CD4-positive, alpha-beta T cell treated with Interleukin-4 for 4 hours (primary cell): ENCODE data around the gene RAMP3.

Source experiments
- DNase-seq: peaks from one replicate; pipeline ENCODE4 v3.0.0-alpha.2; 2020

Gene RAMP3

GRCh38 chr7:45180084-45180986 is 22.7 kb downstream of the RAMP3 start:
- DNase-seq = no peak

DNA sequence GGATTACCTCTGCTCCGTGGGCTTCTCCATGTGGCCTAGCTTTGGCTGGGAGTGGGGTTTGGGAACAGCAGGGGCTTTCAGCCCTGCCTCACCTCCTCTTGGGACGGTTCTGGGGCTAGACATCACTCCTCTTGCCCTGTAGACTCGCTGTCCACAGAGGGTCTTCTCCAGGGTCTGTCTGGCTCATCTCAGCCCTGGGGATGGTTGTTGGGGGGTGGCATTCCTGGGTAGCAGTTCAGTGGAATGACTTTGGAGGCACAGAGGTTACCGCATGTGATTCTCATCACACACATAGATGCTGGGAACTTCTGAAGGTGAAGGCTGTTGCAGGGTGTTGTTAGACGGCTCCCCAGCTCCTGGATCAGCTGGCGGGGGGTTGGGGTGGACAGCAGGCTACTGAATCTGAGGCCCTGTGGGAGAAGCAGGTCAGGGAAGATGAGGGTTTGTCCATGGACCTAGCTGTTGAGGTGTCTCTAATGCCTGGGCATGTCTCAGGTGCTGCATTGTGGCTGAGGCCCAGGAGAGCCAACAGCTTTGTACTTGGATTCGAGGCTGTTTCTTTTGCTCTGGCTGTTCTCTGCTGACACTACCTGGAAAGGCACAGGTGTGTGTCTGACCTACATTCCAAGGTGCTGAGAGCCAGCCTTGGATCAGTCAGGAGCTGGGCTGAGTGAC is 23.8 kb downstream of the RAMP3 start:
- no peak for DNase-seq

- DNase-seq = no peak
Observed at GRCh38 chr7:45181991-45182855, 24.6 kb downstream of the RAMP3 start.

GRCh38 chr7:45182856-45183710 is 25.5 kb downstream of the RAMP3 start:
- no peak for DNase-seq

- DNase-seq = no peak
Observed at GRCh38 chr7:45183711-45184210, 26.2 kb downstream of the RAMP3 start.

GRCh38 chr7:45184326-45185027 is 26.9 kb downstream of the RAMP3 start:
- DNase-seq = no peak

DNA sequence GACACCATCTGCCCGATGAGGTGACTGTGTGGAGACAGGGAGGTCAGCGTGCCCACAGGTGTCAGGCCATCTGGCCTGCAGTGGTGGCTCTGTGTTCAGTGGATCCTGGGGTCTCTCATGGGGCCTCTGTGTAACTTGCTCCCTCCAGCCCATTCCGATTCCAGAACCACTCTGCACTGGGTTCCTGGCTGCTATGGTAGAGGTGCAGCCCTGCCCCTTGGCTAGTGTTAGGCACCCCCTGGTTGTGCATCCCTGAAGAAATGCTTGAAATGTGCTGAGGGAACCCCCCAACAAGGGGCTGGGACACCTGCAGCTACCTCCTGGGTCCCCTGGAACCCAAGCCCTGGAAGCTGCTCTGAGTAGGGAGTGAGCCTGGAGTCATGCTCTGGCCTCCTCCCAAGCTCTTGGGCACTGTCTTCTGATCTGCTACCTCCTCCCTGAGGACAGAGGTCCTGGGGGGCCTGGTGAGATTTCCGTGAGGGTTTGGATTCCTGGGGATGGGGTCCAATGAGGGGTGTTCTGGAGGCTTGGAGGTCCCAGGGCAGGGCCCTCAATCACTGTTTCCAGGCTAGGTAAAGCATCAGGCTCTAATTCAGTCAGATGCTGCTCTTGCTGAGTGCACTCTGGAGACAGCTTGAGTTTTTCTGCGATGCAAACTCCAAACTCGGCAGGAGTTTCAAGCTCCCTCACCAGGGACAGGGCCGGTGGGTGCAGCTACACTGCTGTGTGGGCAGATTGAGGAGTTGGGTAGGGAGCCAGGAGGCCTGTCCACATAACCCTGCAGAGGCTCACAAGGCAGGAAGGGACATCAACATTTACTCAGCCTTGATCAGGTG is 27.7 kb downstream of the RAMP3 start:
- no peak for DNase-seq

DNA sequence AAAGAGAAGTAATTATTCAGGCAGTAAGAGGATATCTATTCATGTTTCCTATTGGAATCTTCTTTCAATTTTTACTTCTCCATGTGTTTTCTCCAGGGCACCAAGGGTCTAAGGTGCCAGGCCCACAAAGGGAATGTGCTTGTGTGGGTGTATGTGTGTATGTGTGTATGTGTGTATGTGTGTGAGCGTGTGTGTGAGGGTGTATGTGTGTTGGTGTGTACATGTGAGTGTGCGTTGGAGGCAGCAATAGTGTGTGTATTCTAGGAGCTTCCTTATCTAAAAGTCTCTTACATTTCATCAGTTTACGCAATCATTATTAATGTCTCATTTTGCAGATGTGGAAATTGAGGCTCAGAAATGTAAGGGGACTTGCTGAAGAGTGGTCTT is 28.3 kb downstream of the RAMP3 start:
- DNase-seq = no peak

GRCh38 chr7:45186261-45186813 is 28.7 kb downstream of the RAMP3 start:
- no peak for DNase-seq

- DNase-seq = no peak
Observed at GRCh38 chr7:45187089-45187945, 29.7 kb downstream of the RAMP3 start.

- no peak for DNase-seq
Observed at GRCh38 chr7:45187946-45188411, 30.4 kb downstream of the RAMP3 start.

DNA sequence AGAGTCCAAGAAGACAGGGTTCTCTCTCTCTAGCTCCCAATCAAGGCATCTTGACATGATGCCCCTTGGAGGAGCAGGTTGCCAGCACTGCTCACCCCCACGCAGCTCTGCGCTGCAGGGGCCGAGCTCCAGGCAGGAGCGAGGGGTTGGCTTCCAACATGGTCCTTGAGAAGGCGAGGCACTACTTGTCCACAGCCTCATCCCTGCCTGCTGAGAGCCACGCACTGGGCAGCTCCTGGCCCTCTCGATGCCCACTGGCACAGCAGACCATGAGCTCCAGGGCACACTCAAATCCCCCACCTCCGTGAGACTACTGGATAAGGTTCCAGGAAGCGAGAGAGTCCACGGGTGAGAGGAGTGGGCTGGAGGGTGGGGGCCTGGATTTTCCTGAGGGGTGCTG is 31.1 kb downstream of the RAMP3 start:
- DNase-seq = no peak

DNA sequence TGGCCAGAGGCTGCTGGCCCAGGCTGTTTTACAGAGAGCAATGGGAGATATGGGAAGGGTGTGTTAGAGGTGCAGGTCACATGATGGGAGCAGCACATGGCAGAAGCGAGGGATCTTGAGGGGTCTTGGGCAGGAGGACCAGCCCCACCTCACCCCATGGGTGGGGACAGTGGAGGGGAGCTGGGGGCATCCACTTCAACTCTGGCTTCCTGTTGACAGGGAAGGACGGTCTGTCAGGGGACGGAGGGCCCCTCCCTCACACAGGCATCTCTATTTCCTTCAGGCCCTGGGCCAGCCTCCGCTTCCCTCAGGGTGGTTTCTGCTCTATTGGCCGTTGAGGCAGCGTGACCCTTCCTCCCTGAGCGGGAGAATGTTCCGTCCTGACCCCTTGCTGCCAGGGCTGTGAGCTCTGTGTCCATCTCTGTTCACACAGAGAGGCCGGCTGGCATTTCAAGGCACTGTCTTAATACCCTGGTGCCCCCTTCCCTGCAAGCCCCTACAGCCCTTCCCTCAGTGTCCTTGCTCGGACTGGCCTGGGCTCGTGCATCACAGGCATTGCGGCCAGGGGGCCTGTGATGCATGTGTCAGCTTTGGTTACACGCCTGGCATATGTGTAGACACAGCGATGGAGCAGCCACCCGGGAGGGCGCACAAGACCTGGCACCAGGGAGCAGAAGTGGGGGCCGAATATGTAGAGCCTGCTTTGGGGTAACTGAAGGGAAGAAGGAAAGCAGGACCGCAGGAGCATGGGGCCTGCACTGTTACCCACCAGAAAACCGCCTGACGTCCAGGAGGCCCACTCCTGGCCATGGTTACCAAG is 31.8 kb downstream of the RAMP3 start:
- no peak for DNase-seq

DNA sequence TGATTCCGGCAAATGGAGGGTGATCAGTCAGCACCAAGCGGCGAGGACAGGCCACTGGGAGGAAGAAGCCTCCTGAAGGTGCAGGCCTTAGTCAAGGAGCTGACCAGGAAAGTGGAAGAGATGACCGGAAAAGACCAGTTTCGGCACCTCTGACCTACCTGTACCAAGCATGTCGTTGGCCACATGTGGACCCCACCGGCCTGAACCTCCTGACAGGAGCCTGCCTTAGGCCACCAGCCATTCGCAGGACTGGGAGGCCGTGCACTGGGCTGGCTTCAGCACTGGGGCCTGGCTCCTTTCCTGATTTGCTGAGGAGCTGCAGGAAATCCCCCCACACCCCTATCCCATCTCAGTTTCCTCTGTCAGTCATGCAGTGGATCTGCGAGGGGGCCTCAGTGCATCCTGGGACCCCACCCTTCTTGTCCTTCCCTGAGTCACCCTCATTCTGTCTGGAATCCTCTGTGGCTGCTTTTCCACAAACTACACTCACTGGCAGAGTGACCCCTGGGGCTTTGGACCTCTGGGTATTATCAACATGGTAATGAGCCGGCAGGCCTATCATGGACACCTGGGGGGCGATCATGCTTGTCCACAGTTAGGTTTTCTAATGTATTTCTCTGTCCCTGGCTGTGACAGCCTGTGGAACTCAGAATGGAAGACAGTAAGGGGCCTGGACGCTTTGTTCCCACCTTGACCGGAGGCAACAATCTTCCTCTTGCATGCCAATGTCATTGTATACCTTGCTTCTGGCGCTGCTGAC is 33.0 kb downstream of the RAMP3 start:
- DNase-seq = no peak

DNA sequence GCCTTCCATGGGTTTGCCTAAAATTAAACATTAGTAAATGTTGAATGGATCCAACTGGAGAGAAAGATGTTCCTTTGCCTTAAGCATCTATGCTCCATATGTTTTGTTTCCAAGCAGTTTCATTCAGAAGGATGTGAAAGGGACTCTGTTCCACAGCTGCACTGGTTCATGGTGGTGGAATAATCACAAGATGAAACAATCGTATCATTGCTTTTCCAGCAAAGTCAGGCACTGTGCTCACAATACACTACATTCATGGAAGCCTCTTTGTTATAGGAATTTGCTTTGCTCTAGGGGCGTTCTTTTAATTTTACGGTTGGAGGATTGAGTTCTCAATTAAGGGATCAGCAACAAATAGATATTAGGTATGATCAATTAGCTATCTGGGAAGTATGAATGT is 33.8 kb downstream of the RAMP3 start:
- DNase-seq = no peak

DNA sequence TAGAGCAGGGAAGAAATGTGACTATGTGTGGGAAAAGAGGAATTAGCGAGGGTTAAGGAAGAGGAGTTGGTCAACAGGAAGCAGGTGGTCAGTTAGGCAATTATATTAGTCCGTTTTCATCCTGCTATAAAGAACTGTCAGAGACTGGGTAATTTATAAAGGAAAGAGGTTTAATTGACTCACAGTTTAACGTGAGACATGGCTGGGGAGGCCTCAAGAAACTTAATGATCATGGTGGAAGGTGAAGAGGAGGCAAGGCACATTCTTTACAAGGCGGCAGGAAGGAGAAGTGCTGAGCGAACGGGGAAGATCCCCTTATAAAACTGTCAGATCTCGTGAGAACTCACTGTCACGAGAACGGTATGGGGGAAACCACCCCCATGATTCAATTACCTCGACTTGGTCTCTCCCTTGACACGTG is 35.0 kb downstream of the RAMP3 start:
- DNase-seq = no peak

DNA sequence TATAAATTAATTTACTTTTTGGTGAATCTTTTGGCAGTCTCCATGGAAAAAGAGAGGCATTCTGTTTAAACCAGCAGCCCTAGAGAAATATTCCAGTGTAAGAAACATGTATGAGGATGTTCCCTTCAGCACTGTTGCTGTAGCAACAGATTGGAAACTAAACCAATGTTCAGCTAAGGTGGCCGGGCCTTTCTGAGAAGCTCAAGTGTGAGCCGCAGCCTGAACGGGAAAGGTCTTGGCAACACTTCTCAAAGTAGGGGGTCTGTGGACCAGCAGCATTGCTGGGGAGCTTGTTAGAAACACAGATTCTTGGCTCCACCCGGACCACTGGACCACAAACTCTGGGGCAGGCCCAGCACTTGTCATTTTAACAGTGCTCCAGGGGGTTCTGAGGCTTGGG is 36.2 kb downstream of the RAMP3 start:
- no peak for DNase-seq
